ENCODE data around the gene IL19.

GRCh38 chr1:206752481-206752880 is 18.1 kb upstream of the IL19 start:
- TF ChIP-seq POLR2AphosphoS5 (IDR thresholded peaks at IDR 0.05; ENCODE audit: low read depth, low read length) (no peak), CTCF (IDR thresholded peaks at IDR 0.05) (no peak), EZH2phosphoT487 (IDR thresholded peaks at IDR 0.05; ENCODE audit: borderline replicate concordance, low read depth) (no peak), TEAD4 (IDR thresholded peaks at IDR 0.05; ENCODE audit: borderline replicate concordance, insufficient read depth) (no peak), SIN3A (IDR thresholded peaks at IDR 0.05; ENCODE audit: borderline replicate concordance, low read depth, low read length) (no peak), JUND (IDR thresholded peaks at IDR 0.05) (no peak), RAD21 (IDR thresholded peaks at IDR 0.05; ENCODE audit: low read length) (no peak), NFIC (IDR thresholded peaks at IDR 0.05; ENCODE audit: borderline replicate concordance) (no peak), USF2 (IDR thresholded peaks at IDR 0.05; ENCODE audit: borderline replicate concordance, low read depth, low read length) (no peak), CHD2 (IDR thresholded peaks at IDR 0.05; ENCODE audit: low read length, partially characterized antibody) (no peak), GABPA (IDR thresholded peaks at IDR 0.05; ENCODE audit: low read depth) (no peak)
